Spleen (tissue), 11 donors: Measurements from ENCODE around the gene SKAP2. TPM values are rescaled to one million over a fixed set of nuclear protein-coding genes. Genes with fewer than 3 reads are reported as not detected.

Source experiments
- DNase-seq: peaks from one replicate; pipeline ENCODE4 v3.0.0-alpha.2; 2020
- H3K27ac ChIP-seq, 8 donors: fragments of 200-600 bp; sonication (generic) in 7 of 8; 1 replicate in 4 of 8; 2 replicates in 4 of 8; pipeline versions ENCODE4 v1.5.0 to v1.8.0; 2016 to 2021; ENCODE audit warnings: inconsistent platforms in 4 of 8, mild to moderate bottlenecking in 4 of 8, moderate library complexity in 1 of 8
- H3K27me3 ChIP-seq, 7 donors: fragments of 200-600 bp; sonication (generic) in 6 of 7; replicated peaks in 1 of 7; 1 replicate in 4 of 7; 2 replicates in 3 of 7; pipeline versions ENCODE4 v1.5.0 to v1.8.0; 2016 to 2021; ENCODE audit warnings: inconsistent platforms in 3 of 7, mild to moderate bottlenecking in 1 of 7
- H3K36me3 ChIP-seq, 6 donors: fragments of 200-600 bp; sonication (generic) in 5 of 6; 1 replicate in 4 of 6; 2 replicates in 2 of 6; pipeline versions ENCODE4 v1.5.0 to v1.8.0; 2016 to 2021; ENCODE audit warnings: inconsistent platforms in 2 of 6
- H3K4me1 ChIP-seq, 6 donors: fragments of 200-600 bp; sonication (generic) in 5 of 6; 1 replicate in 3 of 6; 2 replicates in 3 of 6; pipeline versions ENCODE4 v1.5.0 to v1.8.0; 2016 to 2021; ENCODE audit warnings: inconsistent platforms in 3 of 6
- H3K4me3 ChIP-seq, 8 donors: fragments of 200-600 bp; sonication (generic) in 7 of 8; 1 replicate in 4 of 8; 2 replicates in 4 of 8; pipeline versions ENCODE4 v1.5.0 to v1.8.0; 2016 to 2021; ENCODE audit warnings: inconsistent platforms in 4 of 8, mild to moderate bottlenecking in 4 of 8, moderate library complexity in 2 of 8
- H3K9me3 ChIP-seq, 8 donors: fragments of 200-600 bp; sonication (generic) in 7 of 8; 1 replicate in 4 of 8; 2 replicates in 4 of 8; pipeline versions ENCODE4 v1.5.0 to v1.8.0; 2016 to 2021; ENCODE audit warnings: inconsistent platforms in 4 of 8
- POLR2A ChIP-seq, 3 donors: fragments of 450-650 bp; IDR thresholded peaks; one replicate each; pipeline ENCODE4 v1.5.1; 2017; ENCODE audit warnings: antibody characterized with exemption in 3 of 3, mild to moderate bottlenecking in 1 of 3
- POLR2AphosphoS5 ChIP-seq, 3 donors: sonication (generic); formaldehyde crosslinking; IDR thresholded peaks; one replicate each; pipeline ENCODE4 v1.5.1; 2017; ENCODE audit warnings: antibody characterized with exemption in 3 of 3
- WGBS, 5 donors: extraction: QIAGEN DNeasy Blood & Tissue Kit in 3 of 5; methylation state at CpG; one replicate each; pipeline versions ENCODE4 v1.1.5 to v1.1.7; 2013 to 2018; 5-methylcytosine and 5-hydroxymethylcytosine counted together
- intact Hi-C: fragments of 100-400 bp; cut with DNase I; formaldehyde crosslinking; loops from one replicate; pipeline ENCODE4 v1.15.0; 2023; ENCODE audit warnings: low total_unique reads
- polyA plus RNA-seq, 3 donors: library from polyadenylated mRNA; stranded (reverse); fragments of 200-250 nt; gene quantifications; one replicate each; pipeline ENCODE4 v1.2.1, GENCODE V29; 2013
- total RNA-seq, 7 donors: library from RNA; depleted of rRNA in 3 of 7; stranded (reverse); fragments of >200 nt in 3 of 7; fragmentation: NEBNext Ultra II Directional in 4 of 7; extraction: Animal tissue kit (Norgen Biotek cat#: 25700) in 4 of 7; gene quantifications; one replicate each; pipeline versions ENCODE4 v1.1.0 to v1.2.1, GENCODE V29; 2016 to 2021
- TF ChIP-seq, protein P1 (sequence below), 11 experiments: fragments of 200-600 bp in 7 of 11; fragments of 450-650 bp in 4 of 11; sonication (generic) in 4 of 11; IDR thresholded peaks in 8 of 11; conservative IDR thresholded peaks in 3 of 11; 1 replicate in 7 of 11; 2 replicates in 4 of 11; pipeline versions ENCODE4 v1.4.0 to v1.8.0; 2016 to 2021; ENCODE audit warnings: antibody characterized with exemption in 11 of 11, inconsistent platforms in 4 of 11, mild to moderate bottlenecking in 1 of 11
- donor health status: healthy with polysubstance abuse.
- donor health status: DM: no; HTN: no; CAD: no; lungs with moderate emphysema.
- donor health status: DM: no; HTN: no; CAD: no.
- donor health status: Bipolar disorder and iron deficiency.
- donor health status: healthy.
- donor health status: DM: no; HTN: no; CAD: no.
- donor health status: DM: yes; HTN: yes; CAD: no.

SKAP2 gene
- total and polyA plus RNA-seq, 10 donors = 14.8 to 87.2 (median 61.7) TPM

DNA sequence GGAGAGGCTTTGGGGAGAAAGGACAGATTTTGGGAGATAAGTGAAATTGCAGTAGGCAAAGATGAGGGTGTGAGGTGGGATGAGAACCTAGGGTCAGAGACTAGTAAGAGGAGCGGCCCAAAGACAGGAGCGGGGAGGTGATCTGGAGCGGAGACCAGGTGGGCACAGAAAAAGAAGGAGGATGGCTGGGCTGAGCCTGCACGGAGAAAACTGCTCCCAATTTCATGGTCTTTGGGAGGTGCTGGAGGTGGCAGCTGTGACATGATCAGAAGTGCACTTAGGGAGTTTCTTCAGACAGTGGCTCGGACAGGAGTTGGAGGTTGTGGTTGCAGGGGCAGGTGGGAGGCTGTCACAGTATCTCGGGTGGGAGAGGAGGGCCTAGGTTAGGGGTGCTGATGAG, 232.8 kb downstream of the SKAP2 start:
- Histone ChIP-seq H3K4me1 (no peaks in the 10 kb centered on the region), H3K27me3 (no peaks in the 10 kb centered on the region), H3K4me3 (no peak overlapping the region), H3K36me3 (no peaks in the 10 kb centered on the region), H3K27ac (no peak overlapping the region), H3K9me3 (no peaks in the 10 kb centered on the region)
- TF ChIP-seq, protein P1, sequence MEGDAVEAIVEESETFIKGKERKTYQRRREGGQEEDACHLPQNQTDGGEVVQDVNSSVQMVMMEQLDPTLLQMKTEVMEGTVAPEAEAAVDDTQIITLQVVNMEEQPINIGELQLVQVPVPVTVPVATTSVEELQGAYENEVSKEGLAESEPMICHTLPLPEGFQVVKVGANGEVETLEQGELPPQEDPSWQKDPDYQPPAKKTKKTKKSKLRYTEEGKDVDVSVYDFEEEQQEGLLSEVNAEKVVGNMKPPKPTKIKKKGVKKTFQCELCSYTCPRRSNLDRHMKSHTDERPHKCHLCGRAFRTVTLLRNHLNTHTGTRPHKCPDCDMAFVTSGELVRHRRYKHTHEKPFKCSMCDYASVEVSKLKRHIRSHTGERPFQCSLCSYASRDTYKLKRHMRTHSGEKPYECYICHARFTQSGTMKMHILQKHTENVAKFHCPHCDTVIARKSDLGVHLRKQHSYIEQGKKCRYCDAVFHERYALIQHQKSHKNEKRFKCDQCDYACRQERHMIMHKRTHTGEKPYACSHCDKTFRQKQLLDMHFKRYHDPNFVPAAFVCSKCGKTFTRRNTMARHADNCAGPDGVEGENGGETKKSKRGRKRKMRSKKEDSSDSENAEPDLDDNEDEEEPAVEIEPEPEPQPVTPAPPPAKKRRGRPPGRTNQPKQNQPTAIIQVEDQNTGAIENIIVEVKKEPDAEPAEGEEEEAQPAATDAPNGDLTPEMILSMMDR (IDR thresholded peaks at IDR 0.05 in 8 of 11, conservative IDR thresholded peaks at IDR 0.05 in 3 of 11) = no peak
- TF ChIP-seq POLR2A (IDR thresholded peaks at IDR 0.05) (no peak), POLR2AphosphoS5 (IDR thresholded peaks at IDR 0.05) (no peak)
- intact Hi-C loops = no loop called here
- WGBS, 5 donors = 91 to 95% (median 93%) methylated on average over 6 of the region's 6 CpGs
- no peak for DNase-seq

DNA sequence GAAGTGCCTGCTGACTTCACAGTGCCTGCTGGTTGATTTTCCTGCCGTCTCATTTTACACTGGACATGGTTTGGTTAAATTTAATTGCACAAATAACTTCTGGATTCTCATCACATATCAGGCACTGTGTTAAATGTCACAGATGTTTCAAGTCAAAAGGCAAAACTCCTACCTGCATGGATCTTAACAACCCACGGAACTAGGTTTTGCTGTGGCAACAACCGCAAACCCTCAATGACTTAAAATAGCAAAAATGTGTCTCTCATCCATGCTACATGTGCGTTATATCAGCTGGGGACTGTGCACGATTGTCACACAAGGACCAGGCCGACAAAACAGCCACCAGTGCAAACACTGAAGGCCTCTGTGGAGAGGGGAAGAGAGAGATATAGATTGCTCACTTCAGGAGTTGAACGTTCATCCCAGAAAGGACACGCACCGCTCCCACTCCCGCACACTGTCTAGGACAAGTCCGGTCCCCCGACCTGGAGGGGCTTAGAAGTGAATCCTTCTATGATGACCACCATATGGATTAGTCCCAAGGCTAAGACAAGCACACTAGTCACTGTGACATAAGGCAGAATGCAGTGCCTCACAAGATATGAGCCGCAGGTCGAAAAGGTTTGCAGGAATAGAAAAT, 233.3 kb downstream of the SKAP2 start:
- intact Hi-C loops = no loop called here
- no peak overlapping the region for H3K4me3 ChIP-seq
- H3K27ac ChIP-seq = no peak overlapping the region
- DNase-seq = no peak
- WGBS, 5 donors = 90 to 96% (median 94%) methylated on average over 14 of the region's 14 CpGs
- H3K27me3 ChIP-seq = no peaks in the 10 kb centered on the region
- no peaks in the 10 kb centered on the region for H3K36me3 ChIP-seq
- TF ChIP-seq POLR2AphosphoS5 (IDR thresholded peaks at IDR 0.05) (no peak), POLR2A (IDR thresholded peaks at IDR 0.05) (no peak)
- TF ChIP-seq, protein P1 (IDR thresholded peaks at IDR 0.05 in 8 of 11, conservative IDR thresholded peaks at IDR 0.05 in 3 of 11) = no peak
- no peaks in the 10 kb centered on the region for H3K4me1 ChIP-seq
- H3K9me3 ChIP-seq = no peaks in the 10 kb centered on the region

DNA sequence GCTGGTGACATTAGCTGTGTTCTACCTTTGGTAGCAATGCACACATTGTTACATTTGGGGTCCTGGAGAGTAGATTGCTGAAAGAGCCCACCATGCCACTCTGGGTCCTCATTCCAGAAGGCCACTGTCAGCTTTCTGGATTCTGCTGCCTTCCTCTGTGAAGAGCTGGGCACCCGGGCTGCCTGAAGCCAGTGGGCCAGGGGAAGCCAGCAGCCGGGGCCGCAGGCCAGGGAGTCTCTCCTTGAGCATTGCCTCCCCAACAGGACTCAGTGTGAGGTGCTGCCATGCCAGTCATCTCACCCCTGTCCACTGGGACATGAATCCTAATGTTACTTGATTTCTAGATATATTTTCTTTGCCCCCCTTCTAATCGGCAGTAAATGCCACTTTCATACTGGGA, 234.0 kb downstream of the SKAP2 start:
- Histone ChIP-seq H3K36me3 (no peaks in the 10 kb centered on the region), H3K4me1 (no peaks in the 10 kb centered on the region), H3K27me3 (no peaks in the 10 kb centered on the region), H3K4me3 (no peak overlapping the region), H3K27ac (no peak overlapping the region), H3K9me3 (no peaks in the 10 kb centered on the region)
- 93 to 98% (median 97%) methylated on average over 1 to 4 of the region's 4 CpGs for WGBS, 5 donors
- TF ChIP-seq, protein P1 (IDR thresholded peaks at IDR 0.05 in 8 of 11, conservative IDR thresholded peaks at IDR 0.05 in 3 of 11) = no peak
- TF ChIP-seq POLR2AphosphoS5 (IDR thresholded peaks at IDR 0.05) = no peak
- no peak for TF ChIP-seq POLR2A (IDR thresholded peaks at IDR 0.05)
- intact Hi-C loops = no loop called here
- DNase-seq = no peak

DNA sequence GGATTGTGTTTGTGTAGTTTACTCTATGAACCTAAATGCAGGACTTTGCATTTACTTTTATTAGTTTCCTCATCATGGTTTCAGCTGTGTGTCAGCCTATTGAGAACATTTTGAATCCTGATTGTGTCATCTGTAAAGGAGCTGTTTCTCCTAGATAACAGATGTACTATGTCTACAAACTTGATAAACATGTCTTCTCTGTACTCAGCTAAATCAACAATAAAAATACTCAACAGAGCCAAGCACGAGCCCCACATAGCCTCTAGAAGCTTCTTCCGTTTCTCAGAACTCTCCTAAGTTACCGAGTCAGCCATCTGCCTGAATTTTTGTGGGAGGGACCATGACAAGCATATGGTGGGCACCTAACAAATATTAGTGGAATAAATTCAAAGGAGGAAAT, 234.7 kb downstream of the SKAP2 start:
- intact Hi-C loops = no loop called here
- TF ChIP-seq, protein P1 (IDR thresholded peaks at IDR 0.05 in 8 of 11, conservative IDR thresholded peaks at IDR 0.05 in 3 of 11) = no peak
- no peak for TF ChIP-seq POLR2A (IDR thresholded peaks at IDR 0.05)
- no peak for TF ChIP-seq POLR2AphosphoS5 (IDR thresholded peaks at IDR 0.05)
- Histone ChIP-seq H3K9me3 (no peaks in the 10 kb centered on the region), H3K4me1 (no peaks in the 10 kb centered on the region), H3K36me3 (no peaks in the 10 kb centered on the region), H3K27me3 (no peaks in the 10 kb centered on the region), H3K4me3 (no peak overlapping the region), H3K27ac (no peak overlapping the region)
- 75 to 91% (median 82%) methylated on average over 3 of the region's 3 CpGs for WGBS, 5 donors
- DNase-seq = no peak
